ENCODE results near the gene CFAP20. TPM values are rescaled to one million over a fixed set of nuclear protein-coding genes. Genes with fewer than 3 reads are reported as not detected.

Gene CFAP20
- total and polyA plus RNA-seq, 2 of the 13 experiments (the other 11 are each of a cell fraction or from before 2014, with no cell fraction given) = 73.1 to 87.4 TPM

GRCh38 chr16:58129097-58129936, at the start of gene CFAP20 (continued):
- peak; percentile 67; the same call in 1 of the 2 replicates for TF ChIP-seq THAP8 (CRISPR knock-in tag; IDR thresholded peaks at IDR 0.05; ENCODE audit: borderline replicate concordance)
- no peak for TF ChIP-seq TEAD2 (CRISPR knock-in tag; IDR thresholded peaks at IDR 0.05)
- 0 out of 2 replicates have a peak, but pooled peaks have one; percentile 28 for TF ChIP-seq ZSCAN12 (CRISPR knock-in tag; IDR thresholded peaks at IDR 0.05)
- no peak; the same call in 1 of the 2 replicates for TF ChIP-seq ZNF678 (CRISPR knock-in tag; IDR thresholded peaks at IDR 0.05)
- TF ChIP-seq ZNF687 (CRISPR knock-in tag; IDR thresholded peaks at IDR 0.05) = peak; percentile 98
- TF ChIP-seq SRF (IDR thresholded peaks at IDR 0.05; ENCODE audit: low read depth, low read length) = no peak
- peak; percentile 92 for TF ChIP-seq GATAD2A (CRISPR knock-in tag; IDR thresholded peaks at IDR 0.05)
- peak; percentile 88 for TF ChIP-seq ARID2 (CRISPR knock-in tag; IDR thresholded peaks at IDR 0.05; ENCODE audit: borderline replicate concordance)
- peak; percentile 77 for TF ChIP-seq ISL2 (CRISPR knock-in tag; IDR thresholded peaks at IDR 0.05)
- TF ChIP-seq NFE2 (CRISPR knock-in tag; IDR thresholded peaks at IDR 0.05) = no peak
- TF ChIP-seq RELA (CRISPR knock-in tag; IDR thresholded peaks at IDR 0.05) = peak; percentile 77; the same call in 1 of the 2 replicates
- TF ChIP-seq ZNF496 (CRISPR knock-in tag; IDR thresholded peaks at IDR 0.05; ENCODE audit: insufficient replicate concordance) = no peak
- TF ChIP-seq ZFP91 (CRISPR knock-in tag; IDR thresholded peaks at IDR 0.05; ENCODE audit: borderline replicate concordance) = peak; percentile 97
- TF ChIP-seq KDM2A (CRISPR knock-in tag; IDR thresholded peaks at IDR 0.05; ENCODE audit: borderline replicate concordance, low read depth) = peak; percentile 97
- TF ChIP-seq ZNF33B (CRISPR knock-in tag; IDR thresholded peaks at IDR 0.05) = peak; percentile 82
- peak; percentile 66; the same call in 1 of the 2 replicates for TF ChIP-seq ZNF775 (CRISPR knock-in tag; IDR thresholded peaks at IDR 0.05; ENCODE audit: borderline replicate concordance)
- no peak for TF ChIP-seq GLMP (CRISPR knock-in tag; IDR thresholded peaks at IDR 0.05; ENCODE audit: borderline replicate concordance)

Measured in HepG2 (cell line).